Activated CD8-positive, alpha-beta T cell treated with anti-CD3 and anti-CD28 coated beads for 36 hours (primary cell): ENCODE measurements around the gene TMEM52. TPM values are rescaled to one million over a fixed set of nuclear protein-coding genes. Genes with fewer than 3 reads are reported as not detected.
"Not testable (repeated sequence)": the region's sequence is repeated elsewhere in the genome, so short reads cannot be mapped to it uniquely, and the experiment has no call there.

Experiments
- ATAC-seq: fragments of 200-7000 bp; cut with Tn5 transposase; one replicate; pipeline ENCODE4 v1.10.0; 2021; ENCODE audit warnings: mild to moderate bottlenecking, moderate library complexity
- CTCF ChIA-PET: fragments of 350-600 bp; sonication (Branson Sonifier 250); formaldehyde crosslinking; loops from one replicate; lab custom pipeline; 2021; ENCODE audit warnings: antibody characterized with exemption; lab: Charles Lee
- POLR2A ChIA-PET: fragments of 350-600 bp; sonication (Branson Sonifier 250); formaldehyde crosslinking; loops from one replicate; lab custom pipeline; 2021; ENCODE audit warnings: antibody characterized with exemption; lab: Charles Lee
- DNase-seq: peaks from one replicate; pipeline ENCODE4 v3.0.0-alpha.2; 2020
- H3K27ac Mint-ChIP-seq: one replicate; pipeline ENCODE4 v1.8.0; 2021; ENCODE audit warnings: mild to moderate bottlenecking, mixed read lengths
- H3K27me3 Mint-ChIP-seq: one replicate; pipeline ENCODE4 v1.8.0; 2021; ENCODE audit warnings: mixed read lengths
- H3K36me3 Mint-ChIP-seq: one replicate; pipeline ENCODE4 v1.8.0; 2021; ENCODE audit warnings: low read depth, mixed read lengths
- H3K4me1 Mint-ChIP-seq: one replicate; pipeline ENCODE4 v1.8.0; 2021; ENCODE audit warnings: low read depth, mixed read lengths
- H3K4me3 Mint-ChIP-seq: one replicate; pipeline ENCODE4 v1.8.0; 2021; ENCODE audit warnings: mild to moderate bottlenecking, moderate library complexity, mixed read lengths
- H3K9me3 Mint-ChIP-seq: one replicate; pipeline ENCODE4 v1.8.0; 2021; ENCODE audit warnings: mixed read lengths
- CTCF ChIP-seq: fragments of 200-600 bp; IDR thresholded peaks from one replicate; pipeline ENCODE4 v1.8.0; 2022; ENCODE audit warnings: antibody characterized with exemption, mild to moderate bottlenecking
- intact Hi-C: fragments of 100-400 bp; cut with micrococcal nuclease; formaldehyde crosslinking; loops from one replicate; pipeline ENCODE4 v1.10.0; 2022
- total RNA-seq, 2 experiments: library from RNA; stranded (reverse); gene quantifications; one replicate each; pipeline ENCODE4 v1.2.3, GENCODE V29; 2021

The TMEM52 gene
- total RNA-seq, 2 experiments from 2014 or later = 2.1 to 2.2 TPM

GRCh38 chr1:1937549-1938275, 18.6 kb upstream of the TMEM52 start:
- DNase-seq = no peak
- Mint-ChIP-seq H3K27ac (no peak overlapping the region), H3K4me3 (no peak overlapping the region), H3K9me3 (peaks cover 5% of the 10 kb centered on the region), H3K27me3 (no peaks in the 10 kb centered on the region), H3K4me1 (no peaks in the 10 kb centered on the region), H3K36me3 (peaks cover 2% of the 10 kb centered on the region)
- ChIA-PET CTCF (no interaction called here), POLR2A (no interaction called here)
- no peak for ATAC-seq
- TF ChIP-seq CTCF = no peak
- intact Hi-C loops = no loop called here

GRCh38 chr1:1937061-1937460, 18.0 kb upstream of the TMEM52 start:
- TF ChIP-seq CTCF = no peak
- POLR2A ChIA-PET = no interaction called here
- no peak for ATAC-seq
- H3K4me3 Mint-ChIP-seq = no peak overlapping the region
- H3K9me3 Mint-ChIP-seq = peaks cover 5% of the 10 kb centered on the region
- H3K27ac Mint-ChIP-seq = no peak overlapping the region
- H3K4me1 Mint-ChIP-seq = no peaks in the 10 kb centered on the region
- peaks cover 2% of the 10 kb centered on the region for H3K36me3 Mint-ChIP-seq
- intact Hi-C loops = no loop called here
- CTCF ChIA-PET = no interaction called here
- H3K27me3 Mint-ChIP-seq = no peaks in the 10 kb centered on the region
- DNase-seq = no peak

GRCh38 chr1:1934848-1935247, 15.8 kb upstream of the TMEM52 start:
- H3K4me1 Mint-ChIP-seq, CTCF ChIA-PET, DNase-seq, ATAC-seq, H3K36me3 Mint-ChIP-seq, H3K4me3 Mint-ChIP-seq, H3K27ac Mint-ChIP-seq, intact Hi-C loops, POLR2A ChIA-PET, H3K27me3 Mint-ChIP-seq, H3K9me3 Mint-ChIP-seq: not testable (repeated sequence)

DNA sequence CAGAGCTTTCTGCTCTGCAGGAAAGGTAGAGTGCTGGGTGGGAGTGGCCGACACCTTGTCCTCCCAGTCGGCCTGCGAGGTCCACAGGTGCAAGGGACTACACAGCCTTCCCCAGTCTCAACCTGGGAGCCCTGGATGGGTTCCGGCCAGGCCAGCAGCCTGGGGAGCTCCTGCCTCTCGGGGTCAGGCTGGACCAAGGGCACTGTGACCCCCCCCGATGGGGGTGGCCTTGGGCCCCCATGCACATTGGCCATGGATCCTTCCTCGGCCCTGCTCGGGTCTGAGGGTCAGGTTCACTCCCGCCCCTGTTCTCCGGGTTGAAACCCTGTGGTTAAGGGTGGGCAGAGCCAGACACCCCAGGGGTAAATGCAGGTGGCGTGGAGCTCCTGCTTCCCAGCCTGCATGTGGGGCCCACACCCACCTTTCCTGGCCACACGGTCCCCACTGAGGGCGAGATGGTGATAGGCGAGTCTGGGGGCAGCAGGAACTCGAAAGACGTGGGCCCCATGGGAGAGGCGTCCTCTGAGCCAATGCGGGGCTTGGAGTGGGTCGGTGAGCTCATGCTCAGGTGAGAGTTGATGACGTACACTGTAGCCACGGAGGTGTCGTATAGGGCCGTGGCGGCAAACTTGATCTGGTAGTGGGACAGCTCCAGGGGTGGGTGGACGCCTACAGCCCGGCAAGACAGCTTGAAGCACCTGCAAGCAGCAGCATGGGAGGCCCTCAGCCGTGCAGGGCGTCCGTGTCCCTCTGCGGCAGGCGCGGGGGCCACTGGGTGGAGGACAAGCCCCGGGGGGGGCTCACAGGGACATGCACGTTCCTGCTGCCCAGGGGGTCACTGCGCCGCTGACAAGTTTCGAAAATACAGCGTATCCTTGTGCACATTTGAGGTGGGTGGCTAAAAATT, 10.8 kb upstream of the TMEM52 start:
- ChIA-PET CTCF (interaction anchor here (0.9 to 1.5 kb wide), 3 partner anchors 14 to 114 kb away, joined by 3 to 7 read pairs (median 5); no protein-coding TSS in a partner anchor), POLR2A (interaction anchor here (1.4 kb wide), 1 partner anchor 115 kb away, joined by 4 read pairs; no protein-coding TSS in a partner anchor)
- peaks cover 2% of the 10 kb centered on the region for H3K36me3 Mint-ChIP-seq

More for the DNA sequence above, 10.8 kb upstream of the TMEM52 start:
- peaks cover 5% of the 10 kb centered on the region for H3K9me3 Mint-ChIP-seq
- no peak overlapping the region for H3K4me3 Mint-ChIP-seq
- no peak overlapping the region for H3K27ac Mint-ChIP-seq
- intact Hi-C loops = no loop called here
- ATAC-seq = no peak
- H3K4me1 Mint-ChIP-seq = no peaks in the 10 kb centered on the region
- no peaks in the 10 kb centered on the region for H3K27me3 Mint-ChIP-seq
- no peak for TF ChIP-seq CTCF
- DNase-seq = no peak
